ENCODE data around the gene UNKL. TPM values are rescaled to one million over a fixed set of nuclear protein-coding genes. Genes with fewer than 3 reads are reported as not detected.

The UNKL gene
- total and polyA plus RNA-seq, 7 donors = 17.3 to 58.7 (median 32.6) TPM

DNA sequence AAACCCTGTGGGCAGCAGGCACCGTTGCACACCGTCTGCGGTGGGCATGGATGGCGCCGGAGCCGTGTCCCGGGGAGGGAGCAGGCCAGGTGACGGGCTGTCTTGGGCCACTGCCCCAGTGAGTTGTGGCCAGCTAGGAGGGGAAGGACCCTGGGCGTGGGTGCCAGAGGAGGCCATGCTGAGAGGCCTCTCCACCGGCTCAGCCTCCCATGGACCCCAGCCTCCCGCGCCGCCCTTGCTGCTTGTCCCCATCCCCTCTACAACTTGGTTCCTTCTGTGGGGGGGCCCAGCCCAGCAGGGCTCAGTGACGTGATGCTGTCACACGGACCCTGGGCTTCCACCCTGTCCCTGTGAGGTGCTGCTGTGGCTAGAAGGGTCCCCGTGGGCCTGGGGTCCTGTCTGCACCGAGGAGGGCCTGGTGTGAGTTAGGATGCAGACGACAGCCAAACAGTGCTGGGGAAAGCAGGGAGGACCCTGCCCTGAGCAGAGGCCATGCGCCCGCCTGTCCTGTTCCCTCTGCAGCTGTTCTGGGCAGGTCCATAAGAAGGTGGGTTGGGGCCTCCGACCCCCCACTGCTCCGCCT lies 93.8 kb downstream of the UNKL start:
- intact Hi-C loops (cut with DNase I) = no loop called here
- H3K4me1 ChIP-seq = no peaks in the 10 kb centered on the region
- TF ChIP-seq, protein P1, sequence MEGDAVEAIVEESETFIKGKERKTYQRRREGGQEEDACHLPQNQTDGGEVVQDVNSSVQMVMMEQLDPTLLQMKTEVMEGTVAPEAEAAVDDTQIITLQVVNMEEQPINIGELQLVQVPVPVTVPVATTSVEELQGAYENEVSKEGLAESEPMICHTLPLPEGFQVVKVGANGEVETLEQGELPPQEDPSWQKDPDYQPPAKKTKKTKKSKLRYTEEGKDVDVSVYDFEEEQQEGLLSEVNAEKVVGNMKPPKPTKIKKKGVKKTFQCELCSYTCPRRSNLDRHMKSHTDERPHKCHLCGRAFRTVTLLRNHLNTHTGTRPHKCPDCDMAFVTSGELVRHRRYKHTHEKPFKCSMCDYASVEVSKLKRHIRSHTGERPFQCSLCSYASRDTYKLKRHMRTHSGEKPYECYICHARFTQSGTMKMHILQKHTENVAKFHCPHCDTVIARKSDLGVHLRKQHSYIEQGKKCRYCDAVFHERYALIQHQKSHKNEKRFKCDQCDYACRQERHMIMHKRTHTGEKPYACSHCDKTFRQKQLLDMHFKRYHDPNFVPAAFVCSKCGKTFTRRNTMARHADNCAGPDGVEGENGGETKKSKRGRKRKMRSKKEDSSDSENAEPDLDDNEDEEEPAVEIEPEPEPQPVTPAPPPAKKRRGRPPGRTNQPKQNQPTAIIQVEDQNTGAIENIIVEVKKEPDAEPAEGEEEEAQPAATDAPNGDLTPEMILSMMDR (IDR thresholded peaks at IDR 0.05) = no peak
- WGBS, 3 donors = 85 to 90% (median 85%) methylated on average over 17 to 22 of the region's 22 CpGs
- H3K27ac ChIP-seq = no peak overlapping the region
- H3K27me3 ChIP-seq (ENCODE audit: insufficient read depth in 3 of 3, low read length in 2 of 3) = no peaks in the 10 kb centered on the region
- H3K9me3 ChIP-seq = no peaks in the 10 kb centered on the region
- H3K4me3 ChIP-seq = no peak overlapping the region
- no peak for ATAC-seq
- no peak for DNase-seq
- H3K36me3 ChIP-seq (ENCODE audit: insufficient read depth in 1 of 2, low read depth in 1 of 2) = peaks cover 14 to 96% of the 10 kb centered on the region in 2 donors

DNA sequence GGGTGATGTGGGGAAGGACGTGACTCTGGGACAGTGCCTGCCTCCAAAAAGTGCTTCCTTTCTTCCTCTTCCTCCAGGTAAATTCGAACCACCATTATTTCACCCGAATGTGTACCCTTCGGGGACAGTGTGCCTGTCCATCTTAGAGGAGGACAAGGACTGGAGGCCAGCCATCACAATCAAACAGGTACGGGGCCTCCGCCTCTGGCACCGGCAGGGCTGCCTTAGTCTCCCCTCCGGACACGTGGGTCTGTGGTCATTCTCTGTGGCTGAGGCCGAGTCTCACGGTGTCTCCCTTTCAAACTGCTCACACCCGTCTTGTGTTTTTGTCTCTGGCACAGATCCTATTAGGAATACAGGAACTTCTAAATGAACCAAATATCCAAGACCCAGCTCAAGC lies 94.4 kb downstream of the UNKL start:
- H3K4me1 ChIP-seq = no peaks in the 10 kb centered on the region
- ATAC-seq (no peak), DNase-seq (no peak)
- WGBS, 3 donors = 81 to 85% (median 82%) methylated on average over 12 of the region's 12 CpGs
- peaks cover 18 to 96% of the 10 kb centered on the region in 2 donors for H3K36me3 ChIP-seq (ENCODE audit: insufficient read depth in 1 of 2, low read depth in 1 of 2)
- TF ChIP-seq, protein P1 (IDR thresholded peaks at IDR 0.05) = no peak
- H3K4me3 ChIP-seq = no peak overlapping the region
- no peaks in the 10 kb centered on the region for H3K27me3 ChIP-seq (ENCODE audit: insufficient read depth in 3 of 3, low read length in 2 of 3)
- no peak overlapping the region for H3K27ac ChIP-seq
- no peaks in the 10 kb centered on the region for H3K9me3 ChIP-seq
- intact Hi-C loops (cut with DNase I) = no loop called here

DNA sequence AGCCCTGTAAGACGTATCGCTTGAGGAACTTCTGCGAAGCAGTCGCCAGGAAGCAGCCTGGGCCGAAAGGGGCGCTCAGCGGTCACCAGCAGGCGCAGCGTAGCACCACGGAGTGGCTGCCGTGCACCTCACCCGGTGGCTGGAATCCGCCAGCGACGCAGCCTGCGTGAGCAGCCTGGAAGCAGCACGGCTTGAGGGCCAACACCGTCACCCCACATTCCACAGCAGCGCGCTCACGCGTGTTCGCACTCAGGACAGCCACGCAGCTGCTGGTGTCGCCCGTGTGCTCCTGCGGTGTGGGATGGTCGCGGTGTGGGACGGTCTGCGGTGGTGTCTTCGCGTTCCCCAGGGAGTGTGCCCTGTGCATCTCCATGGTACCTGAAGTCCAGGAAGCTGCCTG lies 95.5 kb downstream of the UNKL start:
- peaks cover under 1% of the 10 kb centered on the region for H3K4me1 ChIP-seq
- intact Hi-C loops (cut with DNase I) = no loop called here

DNA sequence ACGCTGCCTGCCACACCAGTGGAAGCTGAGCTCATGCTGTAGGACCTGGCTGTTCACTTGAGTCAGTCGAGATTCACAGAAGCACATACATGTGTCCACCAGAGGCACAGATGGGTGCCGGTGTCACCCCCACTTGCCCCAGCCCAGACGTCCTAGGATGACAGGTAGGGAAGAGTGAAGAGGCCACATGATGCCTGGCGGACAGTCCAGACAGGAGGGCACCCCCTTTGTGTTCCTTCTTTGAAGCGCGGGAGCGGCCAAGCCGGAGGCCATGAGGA lies 96.3 kb downstream of the UNKL start:
- H3K9me3 ChIP-seq = no peaks in the 10 kb centered on the region
- peaks cover 14 to 90% of the 10 kb centered on the region in 2 donors for H3K36me3 ChIP-seq (ENCODE audit: insufficient read depth in 1 of 2, low read depth in 1 of 2)
- DNase-seq (no peak), ATAC-seq (no peak)
- H3K27me3 ChIP-seq (ENCODE audit: insufficient read depth in 3 of 3, low read length in 2 of 3) = no peaks in the 10 kb centered on the region
- 78 to 81% (median 80%) methylated on average over 9 of the region's 9 CpGs for WGBS, 3 donors
- intact Hi-C loops (cut with DNase I) = no loop called here
- peaks cover 8% of the 10 kb centered on the region for H3K4me1 ChIP-seq
- TF ChIP-seq, protein P1 (IDR thresholded peaks at IDR 0.05) = no peak
- no peak overlapping the region for H3K4me3 ChIP-seq
- no peak overlapping the region for H3K27ac ChIP-seq

More for the DNA sequence above, 95.5 kb downstream of the UNKL start:
- H3K9me3 ChIP-seq = no peaks in the 10 kb centered on the region
- peaks cover 14 to 96% of the 10 kb centered on the region in 2 donors for H3K36me3 ChIP-seq (ENCODE audit: insufficient read depth in 1 of 2, low read depth in 1 of 2)
- no peaks in the 10 kb centered on the region for H3K27me3 ChIP-seq (ENCODE audit: insufficient read depth in 3 of 3, low read length in 2 of 3)
- H3K4me3 ChIP-seq = no peak overlapping the region
- TF ChIP-seq, protein P1 (IDR thresholded peaks at IDR 0.05) = no peak
- no peak for ATAC-seq
- no peak for DNase-seq
- 92 to 93% (median 92%) methylated on average over 33 of the region's 33 CpGs for WGBS, 3 donors
- H3K27ac ChIP-seq = no peak overlapping the region

Data from psoas muscle (tissue), 8 donors.